HEK293T (cell line): ENCODE measurements around the gene THRB.

Source experiments
- ARNT ChIP-seq: fragments of 450-650 bp; IDR thresholded peaks from 2 replicates; pipeline ENCODE4 v1.6.1; 2017; ENCODE audit warnings: mild to moderate bottlenecking
- L3MBTL2 ChIP-seq: fragments of 450-650 bp; conservative IDR thresholded peaks from 2 replicates; pipeline ENCODE4 v1.6.1; 2016; ENCODE audit warnings: mild to moderate bottlenecking
- SP1 ChIP-seq: fragments of 450-650 bp; IDR thresholded peaks from 2 replicates; pipeline ENCODE4 v1.6.1; 2017
- SUZ12 ChIP-seq: fragments of 450-650 bp; IDR thresholded peaks from 2 replicates; pipeline ENCODE4 v1.6.1; 2016; ENCODE audit warnings: mild to moderate bottlenecking

DNA sequence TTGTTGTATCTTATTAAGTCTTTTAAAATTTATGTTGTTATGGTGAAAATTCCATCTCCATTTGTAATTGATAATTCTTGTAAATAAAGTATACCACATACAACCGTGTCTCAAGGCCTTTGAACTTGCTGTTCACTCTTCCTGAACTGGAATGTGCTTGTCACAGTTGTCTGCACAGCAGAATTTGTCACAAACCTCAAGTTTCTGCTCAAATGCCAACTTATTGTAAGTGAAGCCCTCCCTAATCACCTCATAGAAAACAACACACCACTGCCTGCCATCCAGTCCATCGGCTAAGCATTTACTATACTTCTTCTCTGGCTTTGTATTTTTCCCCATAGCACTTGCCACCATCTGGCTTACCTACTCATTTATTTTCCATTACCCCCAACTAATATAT, 192.3 kb downstream of the THRB start:
- TF ChIP-seq SP1 (no peak), L3MBTL2 (no peak), SUZ12 (no peak), ARNT (no peak)
